Spleen (tissue), 11 donors: ENCODE measurements around the gene DACH1. TPM values are rescaled to one million over a fixed set of nuclear protein-coding genes. Genes with fewer than 3 reads are reported as not detected.

Source experiments
- DNase-seq: peaks from one replicate; pipeline ENCODE4 v3.0.0-alpha.2; 2020
- H3K27ac ChIP-seq, 8 donors: fragments of 200-600 bp; sonication (generic) in 7 of 8; 1 replicate in 4 of 8; 2 replicates in 4 of 8; pipeline versions ENCODE4 v1.5.0 to v1.8.0; 2016 to 2021; ENCODE audit warnings: inconsistent platforms in 4 of 8, mild to moderate bottlenecking in 4 of 8, moderate library complexity in 1 of 8
- H3K27me3 ChIP-seq, 7 donors: fragments of 200-600 bp; sonication (generic) in 6 of 7; replicated peaks in 1 of 7; 1 replicate in 4 of 7; 2 replicates in 3 of 7; pipeline versions ENCODE4 v1.5.0 to v1.8.0; 2016 to 2021; ENCODE audit warnings: inconsistent platforms in 3 of 7, mild to moderate bottlenecking in 1 of 7
- H3K36me3 ChIP-seq, 6 donors: fragments of 200-600 bp; sonication (generic) in 5 of 6; 1 replicate in 4 of 6; 2 replicates in 2 of 6; pipeline versions ENCODE4 v1.5.0 to v1.8.0; 2016 to 2021; ENCODE audit warnings: inconsistent platforms in 2 of 6
- H3K4me1 ChIP-seq, 6 donors: fragments of 200-600 bp; sonication (generic) in 5 of 6; 1 replicate in 3 of 6; 2 replicates in 3 of 6; pipeline versions ENCODE4 v1.5.0 to v1.8.0; 2016 to 2021; ENCODE audit warnings: inconsistent platforms in 3 of 6
- H3K4me3 ChIP-seq, 8 donors: fragments of 200-600 bp; sonication (generic) in 7 of 8; 1 replicate in 4 of 8; 2 replicates in 4 of 8; pipeline versions ENCODE4 v1.5.0 to v1.8.0; 2016 to 2021; ENCODE audit warnings: inconsistent platforms in 4 of 8, mild to moderate bottlenecking in 4 of 8, moderate library complexity in 2 of 8
- H3K9me3 ChIP-seq, 8 donors: fragments of 200-600 bp; sonication (generic) in 7 of 8; 1 replicate in 4 of 8; 2 replicates in 4 of 8; pipeline versions ENCODE4 v1.5.0 to v1.8.0; 2016 to 2021; ENCODE audit warnings: inconsistent platforms in 4 of 8
- CTCF ChIP-seq, 11 experiments: fragments of 200-600 bp in 7 of 11; fragments of 450-650 bp in 4 of 11; sonication (generic) in 4 of 11; IDR thresholded peaks in 8 of 11; conservative IDR thresholded peaks in 3 of 11; 1 replicate in 7 of 11; 2 replicates in 4 of 11; pipeline versions ENCODE4 v1.4.0 to v1.8.0; 2016 to 2021; ENCODE audit warnings: antibody characterized with exemption in 11 of 11, inconsistent platforms in 4 of 11, mild to moderate bottlenecking in 1 of 11
- POLR2A ChIP-seq, 3 donors: fragments of 450-650 bp; IDR thresholded peaks; one replicate each; pipeline ENCODE4 v1.5.1; 2017; ENCODE audit warnings: antibody characterized with exemption in 3 of 3, mild to moderate bottlenecking in 1 of 3
- POLR2AphosphoS5 ChIP-seq, 3 donors: sonication (generic); formaldehyde crosslinking; IDR thresholded peaks; one replicate each; pipeline ENCODE4 v1.5.1; 2017; ENCODE audit warnings: antibody characterized with exemption in 3 of 3
- WGBS, 5 donors: extraction: QIAGEN DNeasy Blood & Tissue Kit in 3 of 5; methylation state at CpG; one replicate each; pipeline versions ENCODE4 v1.1.5 to v1.1.7; 2013 to 2018; 5-methylcytosine and 5-hydroxymethylcytosine counted together
- intact Hi-C: fragments of 100-400 bp; cut with DNase I; formaldehyde crosslinking; loops from one replicate; pipeline ENCODE4 v1.15.0; 2023; ENCODE audit warnings: low total_unique reads
- polyA plus RNA-seq, 3 donors: library from polyadenylated mRNA; stranded (reverse); fragments of 200-250 nt; gene quantifications; one replicate each; pipeline ENCODE4 v1.2.1, GENCODE V29; 2013
- total RNA-seq, 7 donors: library from RNA; depleted of rRNA in 3 of 7; stranded (reverse); fragments of >200 nt in 3 of 7; fragmentation: NEBNext Ultra II Directional in 4 of 7; extraction: Animal tissue kit (Norgen Biotek cat#: 25700) in 4 of 7; gene quantifications; one replicate each; pipeline versions ENCODE4 v1.1.0 to v1.2.1, GENCODE V29; 2016 to 2021
- donor health status: healthy with polysubstance abuse.
- donor health status: DM: no; HTN: no; CAD: no; lungs with moderate emphysema.
- donor health status: DM: no; HTN: no; CAD: no.
- donor health status: Bipolar disorder and iron deficiency.
- donor health status: healthy.
- donor health status: DM: no; HTN: no; CAD: no.
- donor health status: DM: yes; HTN: yes; CAD: no.

DACH1 gene
- total and polyA plus RNA-seq, 10 donors = 0.80 to 18.9 (median 11.4) TPM

- H3K4me1 ChIP-seq = peaks cover 0 to 54% (median 12%) of the 10 kb centered on the region in 6 donors
- DNase-seq = no peak
- H3K9me3 ChIP-seq = no peaks in the 10 kb centered on the region
- H3K27me3 ChIP-seq = no peaks in the 10 kb centered on the region
- no peak overlapping the region for H3K4me3 ChIP-seq
- TF ChIP-seq CTCF (IDR thresholded peaks at IDR 0.05 in 8 of 11, conservative IDR thresholded peaks at IDR 0.05 in 3 of 11) (no peak), POLR2A (IDR thresholded peaks at IDR 0.05) (no peak), POLR2AphosphoS5 (IDR thresholded peaks at IDR 0.05) (no peak)
- H3K36me3 ChIP-seq = no peaks in the 10 kb centered on the region
- WGBS, 5 donors = 25 to 49% (median 37%) methylated on average over 5 of the region's 5 CpGs
- intact Hi-C loops = no loop called here
- H3K27ac ChIP-seq = peak overlapping the region in 4 of 8 donors; percentile 45 to 56 (median 56)
Measured at GRCh38 chr13:71797517-71797916, 69.5 kb downstream of the DACH1 start.

- 81 to 87% (median 83%) methylated on average over 5 of the region's 5 CpGs for WGBS, 5 donors
- H3K27ac ChIP-seq = no peak overlapping the region
- H3K9me3 ChIP-seq = no peaks in the 10 kb centered on the region
- no peak for TF ChIP-seq POLR2A (IDR thresholded peaks at IDR 0.05)
- no peak for TF ChIP-seq CTCF (IDR thresholded peaks at IDR 0.05 in 8 of 11, conservative IDR thresholded peaks at IDR 0.05 in 3 of 11)
- no peak for TF ChIP-seq POLR2AphosphoS5 (IDR thresholded peaks at IDR 0.05)
- H3K4me1 ChIP-seq = peaks cover 0 to 4% (median 0%) of the 10 kb centered on the region in 6 donors
- no peaks in the 10 kb centered on the region for H3K27me3 ChIP-seq
- intact Hi-C loops = no loop called here
- no peak overlapping the region for H3K4me3 ChIP-seq
- no peak for DNase-seq
- no peaks in the 10 kb centered on the region for H3K36me3 ChIP-seq
Measured at GRCh38 chr13:71789693-71790329, 77.2 kb downstream of the DACH1 start.

GRCh38 chr13:71789037-71789436 is 78.0 kb downstream of the DACH1 start:
- intact Hi-C loops = no loop called here

More at GRCh38 chr13:71789037-71789436, 78.0 kb downstream of the DACH1 start:
- no peaks in the 10 kb centered on the region for H3K27me3 ChIP-seq
- DNase-seq = no peak
- no peaks in the 10 kb centered on the region for H3K9me3 ChIP-seq
- no peak overlapping the region for H3K27ac ChIP-seq
- no peak for TF ChIP-seq POLR2AphosphoS5 (IDR thresholded peaks at IDR 0.05)
- TF ChIP-seq POLR2A (IDR thresholded peaks at IDR 0.05) = no peak
- no peak for TF ChIP-seq CTCF (IDR thresholded peaks at IDR 0.05 in 8 of 11, conservative IDR thresholded peaks at IDR 0.05 in 3 of 11)
- no peaks in the 10 kb centered on the region for H3K36me3 ChIP-seq
- no peak overlapping the region for H3K4me3 ChIP-seq
- H3K4me1 ChIP-seq = peaks cover 0 to 4% (median 0%) of the 10 kb centered on the region in 6 donors
